Measurements from ENCODE around the gene TCF12.

Gene TCF12

GRCh38 chr15:57169643-57170042 is 251.2 kb downstream of the TCF12 start:
- DNase-seq (ENCODE audit: low spot score), result no peak

GRCh38 chr15:57171426-57171825 is 253.0 kb downstream of the TCF12 start:
- no peak for DNase-seq (ENCODE audit: low spot score)

- DNase-seq (ENCODE audit: low spot score), result no peak
Observed at GRCh38 chr15:57172925-57173324, 254.5 kb downstream of the TCF12 start.

GRCh38 chr15:57183041-57183440 is 264.6 kb downstream of the TCF12 start:
- no peak for DNase-seq (ENCODE audit: low spot score)

GRCh38 chr15:57183614-57184344 is 265.3 kb downstream of the TCF12 start:
- DNase-seq (ENCODE audit: low spot score), result no peak

- no peak for DNase-seq (ENCODE audit: low spot score)
Observed at GRCh38 chr15:57184502-57184901, 266.1 kb downstream of the TCF12 start.

- DNase-seq (ENCODE audit: low spot score), result no peak
Observed at GRCh38 chr15:57185507-57186074, 267.1 kb downstream of the TCF12 start.

GRCh38 chr15:57189466-57189865 is 271.0 kb downstream of the TCF12 start:
- DNase-seq (ENCODE audit: low spot score), result no peak

GRCh38 chr15:57190208-57190607 is 271.8 kb downstream of the TCF12 start:
- DNase-seq (ENCODE audit: low spot score), result no peak

GRCh38 chr15:57193161-57193560 is 274.7 kb downstream of the TCF12 start:
- DNase-seq (ENCODE audit: low spot score), result no peak

- DNase-seq (ENCODE audit: low spot score), result no peak
Observed at GRCh38 chr15:57195326-57195725, 276.9 kb downstream of the TCF12 start.

GRCh38 chr15:57196865-57197264 is 278.4 kb downstream of the TCF12 start:
- DNase-seq (ENCODE audit: low spot score), result no peak

GRCh38 chr15:57198131-57198530 is 279.7 kb downstream of the TCF12 start:
- DNase-seq (ENCODE audit: low spot score), result no peak

GRCh38 chr15:57198654-57199291 is 280.3 kb downstream of the TCF12 start:
- DNase-seq (ENCODE audit: low spot score), result no peak

GRCh38 chr15:57201578-57201977 is 283.1 kb downstream of the TCF12 start:
- DNase-seq (ENCODE audit: low spot score), result no peak

GRCh38 chr15:57203906-57204305 is 285.5 kb downstream of the TCF12 start:
- no peak for DNase-seq (ENCODE audit: low spot score)

GRCh38 chr15:57205027-57205855 is 286.8 kb downstream of the TCF12 start:
- no peak for DNase-seq (ENCODE audit: low spot score)

- no peak for DNase-seq (ENCODE audit: low spot score)
Observed at GRCh38 chr15:57205996-57206395, 287.6 kb downstream of the TCF12 start.

GRCh38 chr15:57213862-57214261 is 295.4 kb downstream of the TCF12 start:
- DNase-seq (ENCODE audit: low spot score), result no peak

- DNase-seq (ENCODE audit: low spot score), result no peak
Observed at GRCh38 chr15:57215326-57215725, 296.9 kb downstream of the TCF12 start.

- DNase-seq (ENCODE audit: low spot score), result no peak
Observed at GRCh38 chr15:57215881-57216280, 297.4 kb downstream of the TCF12 start.

- DNase-seq (ENCODE audit: low spot score), result no peak
Observed at GRCh38 chr15:57216288-57216687, 297.8 kb downstream of the TCF12 start.

Measured in left forelimb (tissue), 1 donor.